ENCODE data around the gene DAAM1.

GRCh38 chr14:59262717-59263454 lies 74.4 kb downstream of the DAAM1 start:
- TF ChIP-seq CTCF (IDR thresholded peaks at IDR 0.05; ENCODE audit: insufficient read depth, low read depth, low read length) (no peak), EZH2 (IDR thresholded peaks at IDR 0.05; ENCODE audit: insufficient read depth, low read length) (no peak)

Measured in astrocyte (in vitro differentiated cells and primary cell).